Measurements from ENCODE around the gene RXRA. TPM values are rescaled to one million over a fixed set of nuclear protein-coding genes. Genes with fewer than 3 reads are reported as not detected.

RXRA gene
- polyA plus RNA-seq, 1 donor from 2014 or later = 2.7 TPM

DNA sequence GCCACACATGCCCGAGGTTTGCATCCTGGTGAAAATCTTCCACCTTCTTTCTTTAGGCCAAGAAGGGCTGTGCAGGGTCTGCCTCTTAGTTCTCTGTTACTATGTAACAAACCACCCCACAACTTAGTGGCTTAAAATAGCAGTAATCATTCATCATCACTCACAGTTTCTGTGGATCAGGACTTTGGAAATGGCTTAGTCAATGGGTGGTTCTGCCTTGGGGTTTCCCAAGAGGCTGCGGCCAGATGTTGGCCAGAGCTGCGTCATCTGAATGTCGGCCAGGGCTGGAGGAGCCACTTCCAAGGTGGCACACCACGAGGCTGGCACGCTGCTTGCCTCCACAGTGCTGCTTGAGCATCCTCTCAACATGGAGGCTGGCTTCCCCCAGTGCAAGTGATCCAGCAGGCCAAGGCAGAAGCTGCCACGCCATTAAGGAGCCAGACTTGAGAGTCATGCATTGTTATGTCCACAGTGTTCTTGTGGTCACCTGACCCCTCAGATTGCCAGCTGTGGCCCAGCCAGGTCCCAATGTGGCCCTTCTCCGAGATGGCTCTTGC, 135.2 kb downstream of the RXRA start:
- no peak overlapping the region for H3K9ac ChIP-seq (ENCODE audit: low read length)
- H4K20me1 ChIP-seq (ENCODE audit: insufficient read depth) = no peaks in the 10 kb centered on the region
- no peaks in the 10 kb centered on the region for H3K36me3 ChIP-seq (ENCODE audit: insufficient read depth, low read length)
- no peaks in the 10 kb centered on the region for H3F3A ChIP-seq (ENCODE audit: insufficient read depth, low read length, poor library complexity, severe bottlenecking)
- H3K4me3 ChIP-seq (ENCODE audit: low read length) = no peak overlapping the region
- no peaks in the 10 kb centered on the region for H3K9me2 ChIP-seq (ENCODE audit: insufficient read depth, low read length)
- no peaks in the 10 kb centered on the region for H3K9me3 ChIP-seq (ENCODE audit: low read length)
- no peak overlapping the region for H3K4me2 ChIP-seq (ENCODE audit: low read length)
- no peak overlapping the region for H2AFZ ChIP-seq (ENCODE audit: low read depth, low read length)
- no peak overlapping the region for H3K27ac ChIP-seq (ENCODE audit: low read length)
- H3K79me2 ChIP-seq (replicated peaks; ENCODE audit: insufficient read depth, low read length) = no peaks in the 10 kb centered on the region
- TF ChIP-seq SMC3 (conservative IDR thresholded peaks at IDR 0.05; ENCODE audit: poor library complexity) (no peak), MXI1 (conservative IDR thresholded peaks at IDR 0.05; ENCODE audit: poor library complexity, severe bottlenecking) (no peak), TAF1 (IDR thresholded peaks at IDR 0.05; ENCODE audit: low read depth) (no peak), POLR2AphosphoS5 (IDR thresholded peaks at IDR 0.05) (no peak)
- H3K27me3 ChIP-seq (ENCODE audit: insufficient read depth, low read depth, low read length) = no peaks in the 10 kb centered on the region

DNA sequence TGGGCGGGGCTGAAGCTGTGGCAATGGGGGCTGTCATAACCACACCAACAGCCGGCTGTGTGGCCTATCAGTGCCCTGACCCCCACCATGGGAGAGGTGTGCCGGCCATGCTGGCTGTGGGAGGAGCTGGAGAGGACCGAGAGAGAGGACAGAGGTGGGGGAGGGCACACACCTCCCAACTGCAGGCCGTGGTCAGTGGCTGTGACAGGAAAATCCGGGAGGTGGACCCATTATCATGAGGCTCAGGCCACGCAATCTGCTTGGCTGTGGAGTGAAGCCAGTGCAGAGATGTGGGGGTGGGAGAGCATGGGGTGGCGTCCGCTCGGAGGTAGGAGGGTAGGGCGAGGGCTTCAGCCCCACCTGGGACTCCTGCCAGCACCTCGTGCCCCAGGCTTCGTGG, 136.1 kb downstream of the RXRA start:
- Histone ChIP-seq H3K9me3 (ENCODE audit: low read length) (no peaks in the 10 kb centered on the region), H3K4me3 (ENCODE audit: low read length) (no peak overlapping the region), H3K9me2 (ENCODE audit: insufficient read depth, low read length) (no peaks in the 10 kb centered on the region), H2AFZ (ENCODE audit: low read depth, low read length) (no peak overlapping the region), H3K9ac (ENCODE audit: low read length) (no peak overlapping the region), H3K79me2 (replicated peaks; ENCODE audit: insufficient read depth, low read length) (no peaks in the 10 kb centered on the region), H4K20me1 (ENCODE audit: insufficient read depth) (no peaks in the 10 kb centered on the region), H3K4me2 (ENCODE audit: low read length) (no peak overlapping the region), H3K27me3 (ENCODE audit: insufficient read depth, low read depth, low read length) (no peaks in the 10 kb centered on the region), H3K36me3 (ENCODE audit: insufficient read depth, low read length) (no peaks in the 10 kb centered on the region), H3F3A (ENCODE audit: insufficient read depth, low read length, poor library complexity, severe bottlenecking) (no peaks in the 10 kb centered on the region), H3K27ac (ENCODE audit: low read length) (no peak overlapping the region)
- TF ChIP-seq MXI1 (conservative IDR thresholded peaks at IDR 0.05; ENCODE audit: poor library complexity, severe bottlenecking) (no peak), TAF1 (IDR thresholded peaks at IDR 0.05; ENCODE audit: low read depth) (no peak), SMC3 (conservative IDR thresholded peaks at IDR 0.05; ENCODE audit: poor library complexity) (no peak), RAD21 (conservative IDR thresholded peaks at IDR 0.05) (no peak), EP300 (conservative IDR thresholded peaks at IDR 0.05; ENCODE audit: poor library complexity, severe bottlenecking) (no peak), POLR2AphosphoS5 (IDR thresholded peaks at IDR 0.05) (no peak), EZH2 (IDR thresholded peaks at IDR 0.05; ENCODE audit: borderline replicate concordance, insufficient read depth, low read length, poor library complexity, severe bottlenecking) (no peak)
- TF ChIP-seq, protein P1, sequence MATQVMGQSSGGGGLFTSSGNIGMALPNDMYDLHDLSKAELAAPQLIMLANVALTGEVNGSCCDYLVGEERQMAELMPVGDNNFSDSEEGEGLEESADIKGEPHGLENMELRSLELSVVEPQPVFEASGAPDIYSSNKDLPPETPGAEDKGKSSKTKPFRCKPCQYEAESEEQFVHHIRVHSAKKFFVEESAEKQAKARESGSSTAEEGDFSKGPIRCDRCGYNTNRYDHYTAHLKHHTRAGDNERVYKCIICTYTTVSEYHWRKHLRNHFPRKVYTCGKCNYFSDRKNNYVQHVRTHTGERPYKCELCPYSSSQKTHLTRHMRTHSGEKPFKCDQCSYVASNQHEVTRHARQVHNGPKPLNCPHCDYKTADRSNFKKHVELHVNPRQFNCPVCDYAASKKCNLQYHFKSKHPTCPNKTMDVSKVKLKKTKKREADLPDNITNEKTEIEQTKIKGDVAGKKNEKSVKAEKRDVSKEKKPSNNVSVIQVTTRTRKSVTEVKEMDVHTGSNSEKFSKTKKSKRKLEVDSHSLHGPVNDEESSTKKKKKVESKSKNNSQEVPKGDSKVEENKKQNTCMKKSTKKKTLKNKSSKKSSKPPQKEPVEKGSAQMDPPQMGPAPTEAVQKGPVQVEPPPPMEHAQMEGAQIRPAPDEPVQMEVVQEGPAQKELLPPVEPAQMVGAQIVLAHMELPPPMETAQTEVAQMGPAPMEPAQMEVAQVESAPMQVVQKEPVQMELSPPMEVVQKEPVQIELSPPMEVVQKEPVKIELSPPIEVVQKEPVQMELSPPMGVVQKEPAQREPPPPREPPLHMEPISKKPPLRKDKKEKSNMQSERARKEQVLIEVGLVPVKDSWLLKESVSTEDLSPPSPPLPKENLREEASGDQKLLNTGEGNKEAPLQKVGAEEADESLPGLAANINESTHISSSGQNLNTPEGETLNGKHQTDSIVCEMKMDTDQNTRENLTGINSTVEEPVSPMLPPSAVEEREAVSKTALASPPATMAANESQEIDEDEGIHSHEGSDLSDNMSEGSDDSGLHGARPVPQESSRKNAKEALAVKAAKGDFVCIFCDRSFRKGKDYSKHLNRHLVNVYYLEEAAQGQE (IDR thresholded peaks at IDR 0.05; ENCODE audit: borderline replicate concordance) = no peak
- TF ChIP-seq, protein P2, sequence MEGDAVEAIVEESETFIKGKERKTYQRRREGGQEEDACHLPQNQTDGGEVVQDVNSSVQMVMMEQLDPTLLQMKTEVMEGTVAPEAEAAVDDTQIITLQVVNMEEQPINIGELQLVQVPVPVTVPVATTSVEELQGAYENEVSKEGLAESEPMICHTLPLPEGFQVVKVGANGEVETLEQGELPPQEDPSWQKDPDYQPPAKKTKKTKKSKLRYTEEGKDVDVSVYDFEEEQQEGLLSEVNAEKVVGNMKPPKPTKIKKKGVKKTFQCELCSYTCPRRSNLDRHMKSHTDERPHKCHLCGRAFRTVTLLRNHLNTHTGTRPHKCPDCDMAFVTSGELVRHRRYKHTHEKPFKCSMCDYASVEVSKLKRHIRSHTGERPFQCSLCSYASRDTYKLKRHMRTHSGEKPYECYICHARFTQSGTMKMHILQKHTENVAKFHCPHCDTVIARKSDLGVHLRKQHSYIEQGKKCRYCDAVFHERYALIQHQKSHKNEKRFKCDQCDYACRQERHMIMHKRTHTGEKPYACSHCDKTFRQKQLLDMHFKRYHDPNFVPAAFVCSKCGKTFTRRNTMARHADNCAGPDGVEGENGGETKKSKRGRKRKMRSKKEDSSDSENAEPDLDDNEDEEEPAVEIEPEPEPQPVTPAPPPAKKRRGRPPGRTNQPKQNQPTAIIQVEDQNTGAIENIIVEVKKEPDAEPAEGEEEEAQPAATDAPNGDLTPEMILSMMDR (IDR thresholded peaks at IDR 0.05; ENCODE audit: poor library complexity, severe bottlenecking) = no peak
